Measurements from ENCODE around the gene CHST10. TPM values are rescaled to one million over a fixed set of nuclear protein-coding genes. Genes with fewer than 3 reads are reported as not detected.

CHST10 gene
- total and polyA plus RNA-seq, 9 donors, result 10.6 to 16.4 (median 13.1) TPM

DNA sequence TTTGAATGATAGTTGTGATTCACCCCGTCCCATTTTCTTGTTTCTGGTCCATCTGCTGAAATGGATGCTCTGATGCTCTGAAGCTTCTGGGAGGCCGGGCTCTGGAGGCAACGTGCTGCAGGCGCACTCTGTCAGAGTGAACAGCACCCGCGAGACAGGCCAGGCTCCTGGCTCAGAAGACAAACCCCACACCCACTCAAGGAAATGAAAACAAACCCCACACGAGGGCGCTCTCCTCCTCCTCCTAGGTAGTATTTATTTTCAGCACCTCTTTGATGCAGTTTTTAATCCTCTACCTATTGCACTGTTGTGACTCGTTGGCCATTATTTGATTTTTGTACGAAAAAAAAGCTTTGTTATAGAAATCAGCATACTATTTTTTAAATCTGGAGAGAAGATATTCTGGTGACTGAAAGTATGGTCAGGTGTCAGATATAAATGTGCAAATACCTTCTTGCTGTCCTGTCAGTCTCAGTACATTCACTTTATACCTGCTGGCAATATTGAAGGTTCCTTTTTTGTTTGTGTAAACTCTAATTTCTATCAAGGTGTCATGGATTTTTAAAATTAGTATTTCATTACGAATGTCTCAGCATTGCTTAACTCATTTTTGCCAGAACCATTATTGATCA, 10.3 kb upstream of the CHST10 start:
- H3K4me3 ChIP-seq (ENCODE audit: low read length), result no peak overlapping the region
- DNase-seq, result peak; percentile 36
- no peaks in the 10 kb centered on the region for H3K27me3 ChIP-seq (ENCODE audit: control insufficient read depth, insufficient read depth, low read length)
- H3K4me1 ChIP-seq (ENCODE audit: control insufficient read depth, insufficient read depth, low read length), result no peaks in the 10 kb centered on the region
- H3K9me3 ChIP-seq (replicated peaks; ENCODE audit: control insufficient read depth, low read depth, low read length), result no peaks in the 10 kb centered on the region
- 30% methylated on average over 4 of the region's 11 CpGs for WGBS (ENCODE audit: insufficient coverage)
- H3K27ac ChIP-seq (ENCODE audit: low read length), result no peak overlapping the region
- H3K36me3 ChIP-seq (ENCODE audit: control insufficient read depth, insufficient read depth, low read length), result no peaks in the 10 kb centered on the region

DNA sequence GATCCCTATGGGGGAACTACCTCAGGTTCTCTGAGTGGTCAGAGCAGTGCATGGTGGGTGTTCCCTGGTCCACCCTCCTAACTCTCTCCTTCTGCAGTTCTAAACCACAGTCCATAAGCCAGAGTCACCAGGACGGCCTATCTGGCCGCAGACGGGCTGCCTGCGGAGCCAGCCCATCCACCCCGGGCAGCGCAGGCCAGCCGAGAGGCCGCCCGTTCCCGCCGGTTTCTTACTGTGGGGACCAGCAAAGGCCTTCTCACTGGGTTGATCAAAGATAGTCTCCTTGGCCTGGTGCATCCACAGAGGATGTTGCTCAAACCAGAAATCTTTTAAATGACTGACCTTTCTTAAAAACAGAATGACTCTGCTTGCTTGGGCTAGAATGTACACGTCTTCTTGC, 9.6 kb upstream of the CHST10 start:
- Histone ChIP-seq H3K27ac (ENCODE audit: low read length) (no peak overlapping the region), H3K4me3 (ENCODE audit: low read length) (no peak overlapping the region), H3K27me3 (ENCODE audit: control insufficient read depth, insufficient read depth, low read length) (no peaks in the 10 kb centered on the region), H3K36me3 (ENCODE audit: control insufficient read depth, insufficient read depth, low read length) (no peaks in the 10 kb centered on the region), H3K4me1 (ENCODE audit: control insufficient read depth, insufficient read depth, low read length) (no peaks in the 10 kb centered on the region), H3K9me3 (replicated peaks; ENCODE audit: control insufficient read depth, low read depth, low read length) (no peaks in the 10 kb centered on the region)
- WGBS (ENCODE audit: insufficient coverage), result 91% methylated on average over 12 of the region's 12 CpGs
- no peak for DNase-seq

DNA sequence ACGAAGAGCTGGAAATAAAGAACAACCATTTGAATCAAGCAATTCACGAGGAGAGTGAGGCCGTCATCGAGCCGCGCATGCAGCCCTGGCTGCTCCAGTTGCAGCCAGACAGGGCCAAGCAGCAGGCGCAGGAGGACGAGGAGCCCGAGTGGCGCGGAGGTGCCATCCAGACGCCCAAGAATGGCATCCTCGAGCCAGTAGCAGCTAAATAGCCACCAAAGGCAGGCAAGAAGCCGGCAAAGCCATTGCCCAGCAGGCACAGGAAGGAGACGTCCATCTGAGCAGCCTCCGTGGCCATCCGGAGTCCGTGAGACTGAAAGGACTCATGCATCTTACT, 8.9 kb upstream of the CHST10 start:
- Histone ChIP-seq H3K36me3 (ENCODE audit: control insufficient read depth, insufficient read depth, low read length) (no peaks in the 10 kb centered on the region), H3K9me3 (replicated peaks; ENCODE audit: control insufficient read depth, low read depth, low read length) (no peaks in the 10 kb centered on the region), H3K4me3 (ENCODE audit: low read length) (no peak overlapping the region), H3K4me1 (ENCODE audit: control insufficient read depth, insufficient read depth, low read length) (no peaks in the 10 kb centered on the region), H3K27me3 (ENCODE audit: control insufficient read depth, insufficient read depth, low read length) (no peaks in the 10 kb centered on the region), H3K27ac (ENCODE audit: low read length) (no peak overlapping the region)
- 79% methylated on average over 18 of the region's 18 CpGs for WGBS (ENCODE audit: insufficient coverage)
- DNase-seq, result no peak

DNA sequence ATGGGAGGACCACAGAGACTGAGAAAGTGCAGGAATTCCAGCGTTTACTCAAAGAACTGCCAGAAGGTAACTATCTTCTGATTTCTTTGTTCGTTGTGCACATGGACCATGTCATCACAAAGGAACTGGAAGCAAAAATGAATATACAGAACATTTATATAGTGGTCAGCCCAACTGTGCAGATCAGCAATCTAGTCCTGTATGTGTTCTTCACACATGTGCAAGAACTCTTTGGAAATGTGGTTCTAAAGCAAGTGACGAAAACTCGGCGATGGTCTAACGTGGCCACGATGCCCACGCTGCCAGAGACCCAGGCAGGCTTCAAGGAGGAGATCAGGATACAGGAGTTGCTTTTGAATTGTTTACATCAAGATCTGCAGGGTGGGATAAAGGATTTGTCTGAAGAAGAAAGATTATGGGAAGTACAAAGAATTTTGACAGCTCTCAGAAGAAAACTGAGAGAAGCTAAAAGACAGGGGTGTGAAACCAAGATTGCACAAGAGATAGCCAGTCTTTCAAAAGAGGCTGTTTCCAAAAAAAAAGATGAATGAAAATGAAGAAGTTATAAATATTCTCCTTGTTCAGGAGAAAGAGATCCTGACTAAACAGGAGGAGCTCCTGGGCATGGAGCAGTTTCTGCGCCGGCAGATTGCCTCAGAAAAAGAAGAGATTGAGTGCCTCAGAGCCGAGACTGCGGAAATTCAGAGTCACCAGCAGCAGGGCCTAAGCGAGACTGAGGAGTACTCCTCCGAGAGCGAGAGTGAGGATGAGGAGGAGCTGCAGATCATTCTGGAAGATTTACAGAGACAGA, 8.3 kb upstream of the CHST10 start:
- Histone ChIP-seq H3K4me1 (ENCODE audit: control insufficient read depth, insufficient read depth, low read length) (no peaks in the 10 kb centered on the region), H3K36me3 (ENCODE audit: control insufficient read depth, insufficient read depth, low read length) (no peaks in the 10 kb centered on the region), H3K4me3 (ENCODE audit: low read length) (no peak overlapping the region), H3K27ac (ENCODE audit: low read length) (no peak overlapping the region), H3K27me3 (ENCODE audit: control insufficient read depth, insufficient read depth, low read length) (no peaks in the 10 kb centered on the region), H3K9me3 (replicated peaks; ENCODE audit: control insufficient read depth, low read depth, low read length) (no peaks in the 10 kb centered on the region)
- DNase-seq, result peak; percentile 16
- 78% methylated on average over 14 of the region's 15 CpGs for WGBS (ENCODE audit: insufficient coverage)

DNA sequence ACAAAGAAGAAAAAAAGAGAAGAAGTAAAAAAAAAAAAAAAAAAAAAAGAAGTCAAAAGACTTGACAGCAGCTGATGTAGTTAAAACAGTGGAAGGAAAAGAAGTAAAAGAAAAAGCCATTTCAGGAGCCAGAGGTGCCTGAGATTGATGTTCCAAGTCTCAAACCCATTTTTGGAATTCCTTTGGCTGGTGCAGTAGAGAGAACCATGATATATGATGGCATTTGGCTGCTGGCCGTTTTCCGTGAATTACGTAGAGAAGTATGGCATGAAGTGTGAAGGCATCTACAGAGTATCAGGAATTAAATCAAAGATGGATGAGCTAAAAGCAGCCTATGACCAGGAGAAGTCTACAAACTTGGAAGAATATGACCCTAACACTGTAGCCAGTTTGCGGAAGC, 7.6 kb upstream of the CHST10 start:
- no peaks in the 10 kb centered on the region for H3K36me3 ChIP-seq (ENCODE audit: control insufficient read depth, insufficient read depth, low read length)
- no peaks in the 10 kb centered on the region for H3K9me3 ChIP-seq (replicated peaks; ENCODE audit: control insufficient read depth, low read depth, low read length)
- H3K27ac ChIP-seq (ENCODE audit: low read length), result no peak overlapping the region
- DNase-seq, result no peak
- H3K27me3 ChIP-seq (ENCODE audit: control insufficient read depth, insufficient read depth, low read length), result no peaks in the 10 kb centered on the region
- WGBS (ENCODE audit: insufficient coverage), result 85% methylated on average over 3 of the region's 4 CpGs
- no peak overlapping the region for H3K4me3 ChIP-seq (ENCODE audit: low read length)
- no peaks in the 10 kb centered on the region for H3K4me1 ChIP-seq (ENCODE audit: control insufficient read depth, insufficient read depth, low read length)

DNA sequence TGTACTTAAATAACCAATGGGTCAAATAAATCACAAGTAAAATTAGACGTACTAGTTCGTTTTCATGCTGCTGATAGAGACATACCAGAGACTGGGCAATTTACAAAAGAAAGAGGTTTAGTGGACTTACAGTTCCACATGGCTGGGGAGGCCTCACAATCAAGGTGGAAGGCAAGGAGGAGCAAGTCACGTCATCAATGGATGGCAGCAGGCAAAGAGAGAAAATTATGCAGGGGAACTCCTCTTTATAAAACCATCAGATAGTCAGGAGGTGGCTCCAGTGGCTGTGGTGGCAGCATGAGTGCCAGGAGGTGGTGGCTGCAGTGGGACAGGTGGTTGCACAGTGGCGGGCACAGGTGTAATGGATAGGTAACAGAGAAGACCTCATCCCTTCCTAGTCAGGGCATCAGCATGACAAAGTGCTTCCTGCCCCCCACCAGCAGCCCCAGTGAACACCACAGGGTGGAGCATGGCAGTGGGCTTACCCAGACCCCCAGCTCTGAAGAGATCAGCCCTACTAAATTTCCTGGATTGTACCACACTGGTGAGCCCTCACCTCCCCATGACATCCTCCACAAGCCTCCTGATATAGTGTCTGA, 6.9 kb upstream of the CHST10 start:
- no peaks in the 10 kb centered on the region for H3K4me1 ChIP-seq (ENCODE audit: control insufficient read depth, insufficient read depth, low read length)
- 88% methylated on average over 3 of the region's 4 CpGs for WGBS (ENCODE audit: insufficient coverage)
- no peak for DNase-seq
- H3K27me3 ChIP-seq (ENCODE audit: control insufficient read depth, insufficient read depth, low read length), result no peaks in the 10 kb centered on the region
- no peaks in the 10 kb centered on the region for H3K9me3 ChIP-seq (replicated peaks; ENCODE audit: control insufficient read depth, low read depth, low read length)
- H3K36me3 ChIP-seq (ENCODE audit: control insufficient read depth, insufficient read depth, low read length), result no peaks in the 10 kb centered on the region
- no peak overlapping the region for H3K27ac ChIP-seq (ENCODE audit: low read length)
- no peak overlapping the region for H3K4me3 ChIP-seq (ENCODE audit: low read length)

DNA sequence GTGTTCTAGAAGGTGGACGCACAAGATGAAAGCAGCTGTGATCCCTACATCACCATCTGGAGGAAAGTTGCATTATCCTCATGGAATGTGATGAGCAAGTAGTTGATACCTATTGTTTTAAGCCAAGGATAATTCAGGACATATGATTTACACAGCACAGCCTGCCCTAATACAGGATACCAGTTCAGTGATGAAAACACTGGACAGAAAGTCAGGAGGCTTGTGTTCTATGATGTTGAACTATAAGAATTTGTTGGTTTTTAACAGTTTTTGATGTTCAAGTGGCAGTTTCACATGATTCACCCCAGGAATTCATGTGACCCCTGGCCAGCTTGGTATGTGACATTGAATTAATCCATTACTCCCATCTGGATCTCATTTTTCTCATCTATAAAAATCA, 6.2 kb upstream of the CHST10 start:
- Histone ChIP-seq H3K4me3 (ENCODE audit: low read length) (no peak overlapping the region), H3K27ac (ENCODE audit: low read length) (no peak overlapping the region), H3K27me3 (ENCODE audit: control insufficient read depth, insufficient read depth, low read length) (no peaks in the 10 kb centered on the region), H3K4me1 (ENCODE audit: control insufficient read depth, insufficient read depth, low read length) (no peaks in the 10 kb centered on the region), H3K9me3 (replicated peaks; ENCODE audit: control insufficient read depth, low read depth, low read length) (no peaks in the 10 kb centered on the region), H3K36me3 (ENCODE audit: control insufficient read depth, insufficient read depth, low read length) (no peaks in the 10 kb centered on the region)
- WGBS (ENCODE audit: insufficient coverage), result no CpG with 5 or more reads among the region's 1 CpG
- DNase-seq, result no peak

DNA sequence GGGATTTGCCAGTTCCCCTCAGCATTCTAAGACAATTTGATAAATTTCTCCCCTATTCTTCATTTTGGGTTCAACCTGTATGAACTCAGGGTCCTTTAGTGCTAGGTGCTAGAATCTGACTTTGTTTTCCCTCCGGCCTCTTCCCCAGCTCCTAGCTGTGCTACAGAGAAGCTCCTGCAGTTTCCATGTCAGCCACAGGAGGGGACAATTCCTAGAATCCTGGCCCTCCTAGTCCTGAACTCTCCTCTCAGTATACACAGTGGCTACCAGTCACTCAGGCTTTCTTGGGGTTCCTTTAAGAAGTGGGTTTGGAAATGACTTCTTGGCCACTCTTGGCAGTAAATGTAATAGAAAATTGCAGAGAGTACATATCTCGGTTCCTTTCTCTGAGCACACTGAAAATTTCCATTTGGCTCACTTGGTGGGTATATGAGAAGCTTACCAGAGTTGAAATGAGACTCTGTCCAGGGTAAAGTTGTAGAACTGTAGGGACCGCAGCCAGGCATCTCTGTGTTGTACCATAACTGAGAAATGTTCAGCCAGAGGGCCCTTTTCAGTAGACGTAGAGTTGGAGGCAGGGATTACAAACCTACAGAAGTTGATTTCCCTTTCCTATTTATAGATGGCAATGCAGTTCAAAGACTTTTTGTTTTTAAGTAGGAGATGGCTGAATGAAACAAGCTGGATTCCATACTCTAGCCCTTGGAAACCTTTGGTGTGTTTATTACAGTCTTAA, 5.0 kb upstream of the CHST10 start:
- no peak overlapping the region for H3K4me3 ChIP-seq (ENCODE audit: low read length)
- no peaks in the 10 kb centered on the region for H3K4me1 ChIP-seq (ENCODE audit: control insufficient read depth, insufficient read depth, low read length)
- H3K27me3 ChIP-seq (ENCODE audit: control insufficient read depth, insufficient read depth, low read length), result no peaks in the 10 kb centered on the region
- DNase-seq, result peak; percentile 20
- no peaks in the 10 kb centered on the region for H3K36me3 ChIP-seq (ENCODE audit: control insufficient read depth, insufficient read depth, low read length)
- 61% methylated on average over 2 of the region's 4 CpGs for WGBS (ENCODE audit: insufficient coverage)
- H3K27ac ChIP-seq (ENCODE audit: low read length), result no peak overlapping the region
- H3K9me3 ChIP-seq (replicated peaks; ENCODE audit: control insufficient read depth, low read depth, low read length), result no peaks in the 10 kb centered on the region

DNA sequence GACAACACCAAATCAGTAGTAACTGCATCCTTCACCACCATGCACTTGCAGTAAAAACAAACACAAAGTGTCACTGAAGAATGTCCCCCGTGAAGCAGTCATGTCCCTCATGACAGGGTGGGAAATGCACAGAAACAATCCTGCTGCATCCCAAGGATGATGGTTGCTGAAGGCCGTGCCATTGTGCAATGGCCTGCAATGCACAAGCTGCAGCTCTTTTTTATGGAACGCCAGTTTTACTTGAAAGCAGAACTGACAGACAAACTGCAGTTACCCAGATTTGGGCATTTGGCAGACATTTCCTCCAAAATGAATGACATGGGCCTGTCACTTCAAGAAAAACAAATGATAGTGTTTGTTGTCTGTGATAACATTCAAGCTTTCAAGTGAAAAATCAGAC, 2.4 kb upstream of the CHST10 start:
- DNase-seq, result no peak
- Histone ChIP-seq H3K4me1 (ENCODE audit: control insufficient read depth, insufficient read depth, low read length) (peaks cover 5% of the 10 kb centered on the region), H3K36me3 (ENCODE audit: control insufficient read depth, insufficient read depth, low read length) (no peaks in the 10 kb centered on the region), H3K27ac (ENCODE audit: low read length) (no peak overlapping the region), H3K4me3 (ENCODE audit: low read length) (no peak overlapping the region), H3K9me3 (replicated peaks; ENCODE audit: control insufficient read depth, low read depth, low read length) (no peaks in the 10 kb centered on the region), H3K27me3 (ENCODE audit: control insufficient read depth, insufficient read depth, low read length) (no peaks in the 10 kb centered on the region)
- 68% methylated on average over 3 of the region's 3 CpGs for WGBS (ENCODE audit: insufficient coverage)

DNA sequence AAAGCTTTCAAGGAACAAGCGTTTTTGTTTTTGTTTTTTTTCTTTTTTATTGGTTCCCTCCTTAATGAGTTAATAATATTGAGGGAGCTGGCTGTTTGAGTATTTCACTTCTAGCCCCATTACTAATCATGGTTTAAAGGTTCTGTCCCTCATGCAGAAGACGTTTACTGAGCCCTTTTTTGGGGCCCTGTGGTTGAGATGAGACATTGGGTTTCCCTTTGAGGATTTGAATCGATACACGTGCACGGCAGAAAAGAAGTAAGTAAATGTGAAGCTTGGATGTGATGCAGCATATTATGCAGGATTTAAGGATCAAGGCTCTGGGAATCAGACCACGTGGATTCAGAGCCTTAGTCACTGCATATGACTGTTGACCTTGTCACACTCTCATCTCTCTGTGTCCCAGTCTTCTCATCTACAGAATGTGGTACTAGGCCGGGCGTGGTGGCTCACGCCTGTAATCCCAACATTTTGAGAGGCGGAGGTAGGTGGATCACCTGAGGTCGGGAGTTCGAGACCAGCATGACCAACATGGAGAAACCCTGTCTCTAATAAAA, 1.0 kb upstream of the CHST10 start:
- no peaks in the 10 kb centered on the region for H3K9me3 ChIP-seq (replicated peaks; ENCODE audit: control insufficient read depth, low read depth, low read length)
- H3K4me3 ChIP-seq (ENCODE audit: low read length), result no peak overlapping the region
- 64% methylated on average over 8 of the region's 12 CpGs for WGBS (ENCODE audit: insufficient coverage)
- DNase-seq, result no peak
- H3K36me3 ChIP-seq (ENCODE audit: control insufficient read depth, insufficient read depth, low read length), result peaks cover 8% of the 10 kb centered on the region
- no peaks in the 10 kb centered on the region for H3K27me3 ChIP-seq (ENCODE audit: control insufficient read depth, insufficient read depth, low read length)
- peaks cover 5% of the 10 kb centered on the region for H3K4me1 ChIP-seq (ENCODE audit: control insufficient read depth, insufficient read depth, low read length)
- H3K27ac ChIP-seq (ENCODE audit: low read length), result no peak overlapping the region

All from muscle of leg (tissue), 11 donors.